ENCODE results near the gene NTM. TPM values are rescaled to one million over a fixed set of nuclear protein-coding genes. Genes with fewer than 3 reads are reported as not detected.

Gene NTM
- total RNA-seq, 1 donor from 2014 or later: 4.3 TPM

GRCh38 chr11:131977231-131977630 is 606.8 kb downstream of the NTM start:
- no peak for TF ChIP-seq CTCF (IDR thresholded peaks at IDR 0.05; ENCODE audit: unreplicated experiment)

GRCh38 chr11:131977854-131978253 is 607.4 kb downstream of the NTM start:
- no peak for DNase-seq (ENCODE audit: low spot score, unreplicated experiment)

More at GRCh38 chr11:131977231-131977630, 606.8 kb downstream of the NTM start:
- no peak for DNase-seq (ENCODE audit: low spot score, unreplicated experiment)
- peaks cover 37% of the 10 kb centered on the region for H3K27me3 Mint-ChIP-seq
- H3K9me3 Mint-ChIP-seq (ENCODE audit: low read depth): no peaks in the 10 kb centered on the region
- H3K4me3 Mint-ChIP-seq (ENCODE audit: low read depth): no peak overlapping the region
- H3K36me3 Mint-ChIP-seq (ENCODE audit: insufficient read depth): no peaks in the 10 kb centered on the region
- no peak overlapping the region for H3K27ac Mint-ChIP-seq
- no peaks in the 10 kb centered on the region for H3K4me1 Mint-ChIP-seq (ENCODE audit: low read depth)

GRCh38 chr11:131978351-131978750 is 607.9 kb downstream of the NTM start:
- DNase-seq (ENCODE audit: low spot score, unreplicated experiment): no peak
- Mint-ChIP-seq H3K27me3 (peaks cover 38% of the 10 kb centered on the region), H3K4me1 (ENCODE audit: low read depth) (no peaks in the 10 kb centered on the region)

More at GRCh38 chr11:131977854-131978253, 607.4 kb downstream of the NTM start:
- H3K4me1 Mint-ChIP-seq (ENCODE audit: low read depth): no peaks in the 10 kb centered on the region
- no peak for TF ChIP-seq CTCF (IDR thresholded peaks at IDR 0.05; ENCODE audit: unreplicated experiment)
- H3K27me3 Mint-ChIP-seq: peaks cover 38% of the 10 kb centered on the region
- H3K36me3 Mint-ChIP-seq (ENCODE audit: insufficient read depth): no peaks in the 10 kb centered on the region
- no peaks in the 10 kb centered on the region for H3K9me3 Mint-ChIP-seq (ENCODE audit: low read depth)
- no peak overlapping the region for H3K27ac Mint-ChIP-seq
- no peak overlapping the region for H3K4me3 Mint-ChIP-seq (ENCODE audit: low read depth)

GRCh38 chr11:131979364-131979763 is 608.9 kb downstream of the NTM start:
- DNase-seq (ENCODE audit: low spot score, unreplicated experiment): no peak
- Mint-ChIP-seq H3K4me3 (ENCODE audit: low read depth) (no peak overlapping the region), H3K27me3 (peaks cover 38% of the 10 kb centered on the region), H3K4me1 (ENCODE audit: low read depth) (no peaks in the 10 kb centered on the region), H3K27ac (no peak overlapping the region), H3K36me3 (ENCODE audit: insufficient read depth) (no peaks in the 10 kb centered on the region), H3K9me3 (ENCODE audit: low read depth) (peaks cover 3% of the 10 kb centered on the region)
- TF ChIP-seq CTCF (IDR thresholded peaks at IDR 0.05; ENCODE audit: unreplicated experiment): no peak

More at GRCh38 chr11:131978351-131978750, 607.9 kb downstream of the NTM start:
- H3K9me3 Mint-ChIP-seq (ENCODE audit: low read depth): no peaks in the 10 kb centered on the region
- no peak overlapping the region for H3K27ac Mint-ChIP-seq
- TF ChIP-seq CTCF (IDR thresholded peaks at IDR 0.05; ENCODE audit: unreplicated experiment): no peak
- H3K36me3 Mint-ChIP-seq (ENCODE audit: insufficient read depth): no peaks in the 10 kb centered on the region
- H3K4me3 Mint-ChIP-seq (ENCODE audit: low read depth): no peak overlapping the region

- no peaks in the 10 kb centered on the region for H3K4me1 Mint-ChIP-seq (ENCODE audit: low read depth)
- H3K36me3 Mint-ChIP-seq (ENCODE audit: insufficient read depth): no peaks in the 10 kb centered on the region
- no peak for TF ChIP-seq CTCF (IDR thresholded peaks at IDR 0.05; ENCODE audit: unreplicated experiment)
- no peak for DNase-seq (ENCODE audit: low spot score, unreplicated experiment)
- H3K9me3 Mint-ChIP-seq (ENCODE audit: low read depth): peaks cover 3% of the 10 kb centered on the region
- H3K27ac Mint-ChIP-seq: no peak overlapping the region
- H3K4me3 Mint-ChIP-seq (ENCODE audit: low read depth): no peak overlapping the region
- H3K27me3 Mint-ChIP-seq: peaks cover 38% of the 10 kb centered on the region
These were observed 609.8 kb downstream of the NTM start for GRCh38 chr11:131980199-131980598.
